GM12891 (cell line): ENCODE results near the gene TRPM3.
A peak's percentile ranks its signal among the peaks of the same experiment; 100 is the strongest.

Experiments used
- DNase-seq: peaks from one replicate; pipeline ENCODE4 v3.0.0; 2011; ENCODE audit warnings: low spot score; ENCODE audit not compliant: insufficient read length
- FAIRE-seq: peaks from 2 replicates; lab custom pipeline; 2011; peaks lifted over from hg19 to GRCh38; lab: Jason Lieb, UNC
- PAX5 ChIP-seq: IDR thresholded peaks from 2 replicates; pipeline ENCODE4 v1.6.1; 2011; ENCODE audit warnings: low read length, moderate library complexity, mild to moderate bottlenecking; ENCODE audit not compliant: insufficient read depth, severe bottlenecking
- POLR2A ChIP-seq: IDR thresholded peaks from 2 replicates; pipeline ENCODE4 v1.6.1; 2011; ENCODE audit warnings: low read depth, low read length, control low read depth
- POLR2AphosphoS5 ChIP-seq: IDR thresholded peaks from 2 replicates; pipeline ENCODE4 v1.6.1; 2011; ENCODE audit warnings: low read depth, low read length, control low read depth
- POU2F2 ChIP-seq: IDR thresholded peaks from 2 replicates; pipeline ENCODE4 v1.6.1; 2011; ENCODE audit warnings: low read depth, mild to moderate bottlenecking, control low read depth, low read length, moderate library complexity
- SPI1 ChIP-seq: IDR thresholded peaks from 2 replicates; pipeline ENCODE4 v1.6.1; 2011; ENCODE audit warnings: low read depth, low read length, control low read depth
- TAF1 ChIP-seq: IDR thresholded peaks from 2 replicates; pipeline ENCODE4 v1.6.1; 2011; ENCODE audit warnings: low read depth, low read length, control low read depth

The TRPM3 gene

GRCh38 chr9:70529377-70529776 lies 592.0 kb downstream of the TRPM3 start:
- DNase-seq (no peak), FAIRE-seq (no peak)
- TF ChIP-seq POU2F2, result no peak
- no peak for TF ChIP-seq SPI1
- no peak for TF ChIP-seq POLR2AphosphoS5
- no peak for TF ChIP-seq TAF1
- TF ChIP-seq PAX5, result no peak
- no peak for TF ChIP-seq POLR2A

- TF ChIP-seq POLR2AphosphoS5 (no peak), POLR2A (no peak), PAX5 (no peak), SPI1 (no peak), TAF1 (no peak), POU2F2 (no peak)
- FAIRE-seq, result no peak
- no peak for DNase-seq
Measured at GRCh38 chr9:70526902-70527301, 594.5 kb downstream of the TRPM3 start.

- no peak for TF ChIP-seq TAF1
- DNase-seq (no peak), FAIRE-seq (no peak)
Measured at GRCh38 chr9:70525519-70525918, 595.9 kb downstream of the TRPM3 start.

GRCh38 chr9:70519912-70520724 lies 601.3 kb downstream of the TRPM3 start:
- DNase-seq, result no peak
- peak; percentile 5 for FAIRE-seq
- TF ChIP-seq SPI1 (no peak), POLR2A (no peak), POLR2AphosphoS5 (no peak), TAF1 (no peak), PAX5 (no peak), POU2F2 (no peak)

- DNase-seq (no peak), FAIRE-seq (no peak)
- TF ChIP-seq PAX5, result no peak
- TF ChIP-seq TAF1, result no peak
- no peak for TF ChIP-seq POLR2AphosphoS5
- TF ChIP-seq SPI1, result no peak
- TF ChIP-seq POU2F2, result no peak
- no peak for TF ChIP-seq POLR2A
Measured at GRCh38 chr9:70517926-70518610, 603.4 kb downstream of the TRPM3 start.

- FAIRE-seq (no peak), DNase-seq (no peak)
- TF ChIP-seq SPI1 (no peak), POLR2AphosphoS5 (no peak), POLR2A (no peak), POU2F2 (no peak), PAX5 (no peak), TAF1 (no peak)
Measured at GRCh38 chr9:70514273-70514672, 607.1 kb downstream of the TRPM3 start.

GRCh38 chr9:70511858-70512257 lies 609.6 kb downstream of the TRPM3 start:
- DNase-seq (no peak), FAIRE-seq (no peak)
- no peak for TF ChIP-seq POU2F2
- TF ChIP-seq SPI1, result no peak
- no peak for TF ChIP-seq POLR2AphosphoS5
- TF ChIP-seq PAX5, result no peak
- TF ChIP-seq POLR2A, result no peak
- TF ChIP-seq TAF1, result no peak

GRCh38 chr9:70510157-70510770 lies 611.2 kb downstream of the TRPM3 start:
- no peak for DNase-seq
- TF ChIP-seq POLR2A, result no peak
- TF ChIP-seq TAF1, result no peak
- no peak for TF ChIP-seq POLR2AphosphoS5
- TF ChIP-seq POU2F2, result no peak
- no peak for TF ChIP-seq SPI1
- TF ChIP-seq PAX5, result no peak
- no peak for FAIRE-seq

- DNase-seq, result no peak
- no peak for FAIRE-seq
- TF ChIP-seq SPI1, result no peak
- TF ChIP-seq POLR2AphosphoS5, result no peak
- no peak for TF ChIP-seq POLR2A
- TF ChIP-seq POU2F2, result no peak
- TF ChIP-seq PAX5, result no peak
- TF ChIP-seq TAF1, result no peak
Measured at GRCh38 chr9:70506159-70506558, 615.3 kb downstream of the TRPM3 start.
